GM20000 (cell line): Measurements from ENCODE around the gene MDP1.

ENCODE experiments used
- DNase-seq: peaks from one replicate; pipeline ENCODE4 v3.0.0; 2012; ENCODE audit warnings: low spot score
- TF ChIP-seq, protein P1 (sequence below): IDR thresholded peaks from 2 replicates; pipeline ENCODE4 v1.5.1; 2012; ENCODE audit warnings: mild to moderate bottlenecking, control low read depth; ENCODE audit errors: extremely low read depth, missing control alignments

The MDP1 gene

DNA sequence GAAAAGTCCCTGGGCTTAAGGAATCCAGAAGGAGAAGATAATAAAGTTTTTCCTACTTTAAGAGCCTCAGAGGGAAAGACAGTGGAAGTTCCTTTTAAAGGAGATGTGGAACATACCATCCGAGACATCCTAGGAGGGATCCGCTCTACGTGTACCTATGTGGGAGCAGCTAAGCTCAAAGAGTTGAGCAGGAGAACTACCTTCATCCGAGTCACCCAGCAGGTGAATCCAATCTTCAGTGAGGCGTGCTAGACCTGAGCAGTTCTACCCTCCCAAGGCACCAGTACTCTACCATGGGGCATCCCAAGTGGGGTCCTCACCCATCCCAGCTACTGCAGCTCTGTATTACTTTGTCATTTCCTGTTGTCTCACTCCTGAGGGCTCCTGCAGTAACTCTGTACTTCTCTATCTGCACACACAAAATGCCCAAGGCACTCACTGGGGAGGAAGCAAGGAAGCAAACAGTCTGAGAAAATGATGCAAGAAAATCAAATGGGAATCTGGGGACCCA is 22.7 kb upstream of the MDP1 start:
- TF ChIP-seq, protein P1, sequence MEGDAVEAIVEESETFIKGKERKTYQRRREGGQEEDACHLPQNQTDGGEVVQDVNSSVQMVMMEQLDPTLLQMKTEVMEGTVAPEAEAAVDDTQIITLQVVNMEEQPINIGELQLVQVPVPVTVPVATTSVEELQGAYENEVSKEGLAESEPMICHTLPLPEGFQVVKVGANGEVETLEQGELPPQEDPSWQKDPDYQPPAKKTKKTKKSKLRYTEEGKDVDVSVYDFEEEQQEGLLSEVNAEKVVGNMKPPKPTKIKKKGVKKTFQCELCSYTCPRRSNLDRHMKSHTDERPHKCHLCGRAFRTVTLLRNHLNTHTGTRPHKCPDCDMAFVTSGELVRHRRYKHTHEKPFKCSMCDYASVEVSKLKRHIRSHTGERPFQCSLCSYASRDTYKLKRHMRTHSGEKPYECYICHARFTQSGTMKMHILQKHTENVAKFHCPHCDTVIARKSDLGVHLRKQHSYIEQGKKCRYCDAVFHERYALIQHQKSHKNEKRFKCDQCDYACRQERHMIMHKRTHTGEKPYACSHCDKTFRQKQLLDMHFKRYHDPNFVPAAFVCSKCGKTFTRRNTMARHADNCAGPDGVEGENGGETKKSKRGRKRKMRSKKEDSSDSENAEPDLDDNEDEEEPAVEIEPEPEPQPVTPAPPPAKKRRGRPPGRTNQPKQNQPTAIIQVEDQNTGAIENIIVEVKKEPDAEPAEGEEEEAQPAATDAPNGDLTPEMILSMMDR, result no peak
- DNase-seq, result no peak

DNA sequence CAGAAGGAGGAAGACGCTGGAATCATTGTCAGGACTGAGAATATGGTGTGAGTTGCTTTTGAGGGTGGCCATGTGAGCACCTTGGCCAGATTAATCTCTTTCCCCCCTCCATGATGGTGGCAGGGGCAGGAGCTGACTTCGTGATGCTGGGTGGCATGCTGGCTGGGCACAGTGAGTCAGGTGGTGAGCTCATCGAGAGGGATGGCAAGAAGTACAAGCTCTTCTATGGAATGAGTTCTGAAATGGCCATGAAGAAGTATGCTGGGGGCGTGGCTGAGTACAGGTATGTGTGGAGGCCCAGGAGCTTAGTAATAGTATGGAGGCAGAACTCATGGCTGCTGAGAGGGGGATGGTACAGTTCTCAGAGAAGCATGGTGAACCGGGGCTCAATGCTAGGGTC is 22.3 kb upstream of the MDP1 start:
- TF ChIP-seq, protein P1, result no peak

DNA sequence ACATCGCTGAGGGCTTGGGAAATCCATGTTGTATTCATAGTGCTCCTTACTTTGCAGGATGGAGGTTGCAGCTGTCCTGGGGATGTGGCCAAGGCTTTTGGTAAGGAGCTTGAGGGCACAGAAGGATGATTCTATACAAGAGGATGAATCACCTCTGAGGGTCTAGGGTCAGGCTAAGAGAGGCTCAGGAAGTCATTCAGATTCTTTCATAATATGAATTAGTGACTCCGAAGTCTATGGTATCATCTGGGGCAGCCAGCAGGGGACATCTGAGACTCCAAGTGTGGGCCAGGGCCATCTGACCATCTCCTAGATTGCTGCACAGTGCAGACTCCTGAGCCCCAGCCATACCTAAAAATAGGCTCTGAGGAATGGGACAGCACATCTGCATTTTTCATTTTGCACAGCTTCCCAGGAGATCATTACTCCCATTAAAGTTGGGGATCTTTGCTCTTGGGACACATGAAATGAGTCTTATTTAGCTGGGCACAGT is 21.6 kb upstream of the MDP1 start:
- DNase-seq, result no peak
- TF ChIP-seq, protein P1, result no peak

More for the DNA sequence above, 22.3 kb upstream of the MDP1 start:
- DNase-seq, result no peak

DNA sequence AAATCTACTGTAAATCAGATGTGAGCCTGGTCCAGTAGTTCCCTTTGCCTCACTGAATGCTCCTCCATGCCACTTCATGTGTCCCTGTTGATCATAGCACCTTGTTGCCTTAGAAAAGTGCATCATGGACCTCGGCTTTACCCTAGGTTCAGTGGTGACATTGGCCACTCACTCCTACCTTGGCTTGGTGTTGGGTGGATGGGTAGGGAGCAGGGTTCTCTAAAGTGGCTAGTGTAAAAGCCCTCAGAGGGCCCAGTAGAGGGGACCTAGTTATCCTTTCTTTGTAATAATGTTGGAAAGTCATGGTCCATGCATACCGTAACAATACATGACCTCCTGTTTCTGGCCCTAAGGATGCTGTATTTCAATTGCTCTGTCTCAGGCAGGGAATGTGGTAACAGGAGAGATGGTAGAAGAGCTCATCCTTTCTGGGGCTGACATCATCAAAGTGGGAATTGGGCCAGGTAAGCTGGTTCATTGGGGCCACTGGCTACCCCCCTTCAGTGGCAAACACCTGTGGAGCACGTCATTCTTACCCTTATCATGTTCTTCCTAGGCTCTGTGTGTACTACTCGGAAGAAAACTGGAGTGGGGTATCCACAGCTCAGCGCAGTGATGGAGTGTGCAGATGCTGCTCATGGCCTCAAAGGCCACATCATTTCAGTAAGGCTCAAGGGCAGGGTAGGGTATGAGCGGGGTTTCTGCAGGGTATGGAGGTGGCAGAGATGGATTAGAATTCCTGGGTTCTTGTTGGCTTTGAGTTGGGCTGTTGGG is 21.0 kb upstream of the MDP1 start:
- DNase-seq, result no peak

DNA sequence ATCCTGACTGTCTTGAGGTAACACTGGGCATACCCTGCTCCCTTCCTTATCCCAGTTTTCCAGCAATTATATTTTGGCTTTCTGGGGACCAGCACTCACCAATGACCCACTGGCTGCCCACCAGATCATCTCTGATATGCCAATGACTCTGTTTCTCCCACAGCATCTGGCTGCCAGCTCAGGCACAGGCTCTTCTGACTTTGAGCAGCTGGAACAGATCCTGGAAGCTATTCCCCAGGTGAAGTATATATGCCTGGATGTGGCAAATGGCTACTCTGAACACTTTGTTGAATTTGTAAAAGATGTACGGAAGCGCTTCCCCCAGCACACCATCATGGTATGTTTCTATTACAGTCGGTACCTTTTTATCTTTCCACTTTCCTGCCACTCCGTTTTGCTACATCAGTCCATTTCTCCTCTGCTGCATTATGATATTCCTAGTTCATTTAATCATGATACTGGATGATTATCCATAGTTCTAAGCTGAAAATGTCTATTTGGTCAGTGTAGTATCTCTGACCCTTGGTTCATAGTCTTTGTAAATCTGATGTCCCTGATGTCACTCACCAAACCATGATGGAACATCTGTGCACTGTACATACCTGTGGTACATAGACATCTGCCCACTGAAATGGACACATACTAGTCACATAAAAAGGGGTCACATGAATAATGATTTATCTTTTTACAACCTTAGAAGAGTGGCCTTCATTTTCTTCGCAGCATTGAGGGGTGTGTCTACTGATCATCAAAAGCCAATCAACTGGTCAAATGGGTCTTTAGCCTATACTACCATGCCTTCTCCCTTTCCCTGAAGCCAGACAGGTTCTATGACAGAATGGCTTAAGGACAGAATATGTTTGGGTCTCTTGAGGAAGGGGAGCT is 20.2 kb upstream of the MDP1 start:
- TF ChIP-seq, protein P1, result no peak
- DNase-seq, result no peak

More for the DNA sequence above, 21.0 kb upstream of the MDP1 start:
- TF ChIP-seq, protein P1, result no peak

DNA sequence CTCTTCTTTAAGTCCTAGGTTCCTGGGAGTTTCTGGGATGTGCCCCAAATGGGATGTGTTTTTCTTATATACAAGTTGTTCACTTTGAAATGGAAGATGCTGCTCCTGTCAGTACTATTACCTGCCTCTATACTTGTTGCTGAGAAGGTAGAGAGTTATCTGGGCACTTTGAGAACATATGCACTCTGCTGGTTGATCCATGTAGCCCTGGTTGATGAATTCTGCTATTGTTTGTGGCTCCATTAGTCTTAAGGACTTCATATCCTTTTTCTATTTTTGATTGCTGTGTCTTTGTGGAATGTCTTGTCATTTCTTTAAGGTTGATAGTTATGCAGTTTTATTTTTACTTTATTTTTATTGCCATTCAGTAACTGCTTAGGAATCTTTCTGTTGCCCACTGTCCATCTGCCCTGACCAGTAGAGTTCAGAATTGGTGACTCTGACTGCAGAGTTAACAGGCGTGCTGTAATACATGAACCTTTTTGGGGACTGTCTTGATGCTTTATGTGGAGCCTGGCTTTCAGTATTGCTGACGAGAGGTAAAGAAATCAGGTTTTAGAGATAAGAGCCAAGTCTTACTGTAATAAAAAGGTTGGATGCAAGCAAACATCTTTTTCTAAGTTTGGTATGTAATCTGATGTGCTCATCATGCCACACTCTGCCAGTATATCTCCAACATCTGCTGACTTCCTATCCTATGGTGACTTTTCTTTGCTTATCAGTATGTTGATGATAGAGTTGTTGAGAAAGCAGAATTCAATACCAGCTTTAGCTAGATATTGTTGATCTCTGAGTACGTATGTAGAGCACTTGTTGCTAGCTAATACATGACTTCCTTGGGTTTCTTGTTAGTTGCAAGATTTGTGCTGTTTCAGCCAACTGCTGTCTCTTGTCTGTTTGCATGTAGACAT is 18.5 kb upstream of the MDP1 start:
- no peak for DNase-seq
- TF ChIP-seq, protein P1, result no peak
